Measurements from ENCODE around the gene KRTAP10-11. TPM values are rescaled to one million over a fixed set of nuclear protein-coding genes. Genes with fewer than 3 reads are reported as not detected.
"Not testable (repeated sequence)": the region's sequence is repeated elsewhere in the genome, so short reads cannot be mapped to it uniquely, and the experiment has no call there.

KRTAP10-11 gene
- total RNA-seq, 1 donor from 2014 or later: not detected

GRCh38 chr21:44661567-44661966 is 15.4 kb downstream of the KRTAP10-11 start:
- DNase-seq (ENCODE audit: low read depth, low spot score): not testable (repeated sequence)

DNA sequence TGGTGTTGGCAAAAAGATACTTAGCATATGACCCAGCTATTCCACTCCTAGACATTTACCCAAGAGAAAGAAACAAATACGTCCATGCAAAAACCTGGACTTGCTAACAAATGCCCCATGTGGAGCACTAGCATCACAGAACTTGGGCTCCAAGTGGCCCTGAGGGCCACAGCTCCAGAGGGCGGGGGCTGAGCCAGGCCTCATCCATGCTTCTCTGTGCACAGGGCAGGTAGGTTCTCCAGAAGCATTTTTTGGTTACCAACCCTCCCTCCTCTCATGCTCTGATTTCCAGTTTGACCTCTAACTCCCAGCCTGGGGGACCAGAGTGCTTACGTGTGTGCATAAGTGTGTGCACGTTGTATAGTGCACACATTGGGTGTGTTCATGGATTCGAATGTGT is 18.5 kb downstream of the KRTAP10-11 start:
- no peak for DNase-seq (ENCODE audit: low read depth, low spot score)

- DNase-seq (ENCODE audit: low read depth, low spot score): no peak
Observed at GRCh38 chr21:44666401-44667320, 20.4 kb downstream of the KRTAP10-11 start, which contains the start of gene KRTAP12-2. TSS of gene KRTAP12-2 (minus strand) at chr21:44666927. CDS start at chr21:44666886, 41 bp downstream.

- DNase-seq (ENCODE audit: low read depth, low spot score): no peak
Observed at GRCh38 chr21:44667612-44668011, 21.4 kb downstream of the KRTAP10-11 start.

GRCh38 chr21:44670642-44671432 is 24.6 kb downstream of the KRTAP10-11 start:
- no peak for DNase-seq (ENCODE audit: low read depth, low spot score)

- no peak for DNase-seq (ENCODE audit: low read depth, low spot score)
Observed at GRCh38 chr21:44671911-44672310, 25.7 kb downstream of the KRTAP10-11 start.

DNA sequence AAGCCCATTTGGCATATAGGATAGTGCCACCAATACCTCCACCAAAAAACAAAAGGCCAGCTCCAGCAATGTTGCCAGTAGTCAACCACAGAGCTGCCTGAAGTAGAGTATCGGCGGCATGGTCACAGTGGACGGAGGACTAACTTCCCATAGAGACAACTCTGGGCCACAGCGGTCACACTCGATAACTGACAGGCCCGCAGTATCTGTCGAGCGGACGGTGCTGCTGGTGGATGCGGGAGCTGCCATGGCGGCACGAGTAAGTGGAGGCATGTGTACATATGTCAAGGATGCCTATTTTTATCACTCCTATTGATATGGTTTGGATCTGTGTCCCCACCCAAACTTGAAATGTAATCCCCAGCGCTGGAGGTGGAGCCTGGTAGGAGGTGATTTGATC is 31.7 kb downstream of the KRTAP10-11 start:
- no peak for DNase-seq (ENCODE audit: low read depth, low spot score)

DNA sequence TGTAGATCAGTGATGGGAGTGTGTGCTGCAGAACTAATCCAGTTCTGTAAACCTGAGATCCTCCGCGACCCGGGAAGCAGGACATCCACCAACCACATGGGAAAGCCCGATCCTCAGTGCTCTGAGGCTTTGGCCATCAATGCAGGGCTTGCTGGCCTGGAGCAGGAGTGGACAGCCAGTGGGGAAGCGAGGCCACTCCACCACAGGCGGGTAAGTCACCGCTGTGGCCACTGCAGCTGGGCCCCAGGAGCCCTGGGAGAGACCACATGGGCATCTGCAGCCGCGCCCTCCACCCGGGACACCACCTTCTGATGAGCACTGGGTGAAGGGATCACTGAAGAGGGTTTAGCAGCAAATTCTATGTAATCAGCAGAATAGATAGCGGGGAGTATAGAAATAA is 34.9 kb downstream of the KRTAP10-11 start:
- no peak for DNase-seq (ENCODE audit: low read depth, low spot score)

GRCh38 chr21:44681861-44682579 is 35.8 kb downstream of the KRTAP10-11 start, which contains the start of gene KRTAP12-1:
TSS of gene KRTAP12-1 (minus strand) at chr21:44682163. CDS start at chr21:44682123, 40 bp downstream.
- DNase-seq (ENCODE audit: low read depth, low spot score): no peak

DNA sequence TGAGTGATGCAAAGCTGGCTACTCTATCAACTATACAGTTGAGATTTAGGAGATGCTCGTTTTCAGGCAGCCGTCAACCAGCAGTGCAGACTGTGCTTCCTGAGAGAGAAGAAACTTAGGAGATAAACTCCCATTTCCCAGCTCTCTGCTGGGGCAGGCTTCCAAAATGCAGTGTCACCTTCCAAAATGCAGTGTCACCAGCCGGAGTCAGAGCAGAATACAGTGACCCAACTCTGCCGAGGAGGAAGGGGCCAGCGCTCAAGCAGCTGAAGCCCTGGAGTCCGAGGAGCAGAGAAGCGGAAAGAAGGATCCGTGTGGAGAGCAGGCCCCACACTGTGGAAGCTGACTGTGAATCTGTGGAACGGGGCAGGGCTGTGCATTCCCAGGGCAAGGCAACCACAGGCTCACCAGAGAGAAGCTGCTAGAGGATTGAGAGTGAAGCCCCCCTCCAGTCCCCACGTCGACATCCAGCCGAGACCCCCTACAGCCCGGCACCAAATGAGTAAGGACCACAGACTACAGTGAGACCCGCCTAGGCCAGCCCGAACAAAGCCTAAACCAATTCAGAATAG is 36.5 kb downstream of the KRTAP10-11 start:
- no peak for DNase-seq (ENCODE audit: low read depth, low spot score)

DNA sequence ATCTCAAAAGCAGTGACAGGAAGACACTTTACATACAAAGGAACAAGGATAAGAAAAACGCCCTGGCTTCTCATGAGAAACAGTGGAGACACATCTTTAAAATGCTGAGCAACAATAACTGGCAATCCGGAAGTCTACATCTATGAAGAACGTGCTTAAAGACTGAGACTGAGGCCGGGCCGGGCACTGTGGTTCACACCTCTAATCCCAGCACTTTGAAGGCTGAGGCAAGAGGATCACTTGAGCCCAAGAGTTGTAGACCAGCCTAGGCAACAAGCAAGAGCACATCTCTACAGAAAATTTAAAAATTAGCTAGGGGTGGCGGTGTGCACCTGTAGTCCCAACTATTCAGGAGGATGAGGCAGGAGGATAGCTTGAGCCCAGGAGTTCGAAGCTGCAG is 37.9 kb downstream of the KRTAP10-11 start:
- no peak for DNase-seq (ENCODE audit: low read depth, low spot score)

DNA sequence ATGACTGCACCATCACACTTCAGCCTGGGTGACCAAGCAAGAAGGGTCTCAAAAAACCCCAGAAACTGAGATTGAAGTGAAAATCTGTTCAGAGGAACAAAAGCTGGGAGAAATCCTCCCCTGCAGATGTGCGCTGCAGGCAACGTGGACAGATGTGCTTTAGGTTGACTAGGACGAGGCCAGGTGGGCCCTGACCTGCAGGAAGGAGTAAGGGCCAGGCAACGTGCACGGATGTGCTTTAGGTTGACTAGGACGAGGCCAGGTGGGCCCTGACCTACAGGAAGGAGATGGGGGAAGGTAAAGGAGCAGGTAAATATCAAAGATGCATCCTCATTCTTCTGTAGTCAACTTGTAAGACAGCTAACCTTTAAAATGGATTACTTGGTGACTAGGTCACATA is 38.3 kb downstream of the KRTAP10-11 start:
- no peak for DNase-seq (ENCODE audit: low read depth, low spot score)

DNA sequence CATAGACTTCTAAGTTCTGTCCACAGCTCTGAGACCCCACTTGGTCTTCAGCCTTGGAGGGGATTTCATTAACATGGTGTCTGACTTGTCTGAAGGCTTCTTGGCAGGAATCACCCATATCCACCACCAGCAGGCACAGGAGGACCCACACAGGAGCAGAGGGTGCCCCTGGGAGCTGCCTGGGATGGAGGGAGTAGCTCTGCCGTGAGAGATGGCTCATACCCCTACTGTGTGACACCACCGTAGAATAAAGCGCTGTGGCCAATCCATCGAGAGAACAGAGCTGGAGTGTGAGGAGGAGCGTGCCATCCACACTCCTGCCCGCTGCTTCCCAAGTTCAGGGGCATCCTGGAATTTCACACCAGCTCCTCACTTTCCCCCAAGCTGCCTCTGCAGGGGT is 38.8 kb downstream of the KRTAP10-11 start:
- DNase-seq (ENCODE audit: low read depth, low spot score): not testable (repeated sequence)

- no peak for DNase-seq (ENCODE audit: low read depth, low spot score)
Observed at GRCh38 chr21:44686000-44686781, 40.0 kb downstream of the KRTAP10-11 start.

- no peak for DNase-seq (ENCODE audit: low read depth, low spot score)
Observed at GRCh38 chr21:44686843-44687561, 40.8 kb downstream of the KRTAP10-11 start.

DNA sequence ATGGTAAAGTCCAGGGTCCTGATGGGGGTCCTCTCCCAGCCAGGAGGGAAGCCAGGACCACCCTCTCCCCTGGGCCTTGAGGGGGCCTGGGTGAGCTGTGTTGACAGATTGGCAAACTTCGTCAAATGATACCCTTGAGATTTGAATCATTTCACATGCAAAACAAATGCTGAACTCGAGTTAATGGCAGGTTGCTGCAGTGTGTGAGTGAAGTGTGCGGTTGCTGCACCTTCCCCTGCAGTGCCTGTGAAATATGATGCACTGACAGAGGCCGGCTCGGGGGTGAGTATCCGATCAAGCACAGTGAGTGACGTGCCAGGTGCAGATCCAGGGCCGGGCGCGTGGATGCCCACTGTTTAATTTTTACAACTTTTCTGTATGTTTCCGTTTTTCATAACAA is 41.5 kb downstream of the KRTAP10-11 start:
- no peak for DNase-seq (ENCODE audit: low read depth, low spot score)

DNA sequence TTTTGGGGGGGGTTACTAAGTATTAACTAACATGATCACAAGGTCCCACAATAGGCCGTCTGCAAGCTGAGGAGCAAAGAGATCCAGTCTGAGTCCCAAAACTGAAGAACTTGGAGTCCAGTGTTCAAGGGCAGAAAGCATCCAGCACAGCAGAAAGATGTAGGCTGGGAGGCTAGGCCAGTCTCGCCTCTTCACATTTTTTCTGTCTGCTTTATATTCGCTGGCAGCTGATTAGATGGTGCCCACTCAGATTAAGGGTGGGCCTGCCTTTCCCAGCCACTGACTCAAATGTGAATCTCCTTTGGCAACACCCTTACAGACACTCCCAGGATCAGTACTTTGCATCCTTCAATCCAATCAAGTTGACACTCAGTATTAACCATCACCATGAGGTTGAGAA is 43.5 kb downstream of the KRTAP10-11 start:
- not testable (repeated sequence) for DNase-seq (ENCODE audit: low read depth, low spot score)

DNA sequence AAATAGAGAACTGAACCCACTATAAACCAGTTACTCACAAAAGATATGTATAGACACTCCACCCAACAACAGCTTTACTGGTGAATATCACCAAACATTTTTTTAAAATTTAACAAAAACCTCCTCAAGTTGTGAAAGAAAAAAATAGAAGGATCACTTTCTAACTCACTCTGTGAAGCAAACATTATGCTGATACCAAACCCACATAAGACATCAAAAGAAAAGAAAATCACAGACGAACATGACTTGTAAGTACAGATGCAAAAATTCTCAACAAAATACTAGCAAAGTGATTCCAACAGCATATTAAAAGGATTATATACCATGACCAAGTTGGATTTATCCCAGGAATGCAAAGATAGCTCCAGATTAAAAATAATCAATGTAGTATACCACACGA is 45.5 kb downstream of the KRTAP10-11 start:
- DNase-seq (ENCODE audit: low read depth, low spot score): no peak

DNA sequence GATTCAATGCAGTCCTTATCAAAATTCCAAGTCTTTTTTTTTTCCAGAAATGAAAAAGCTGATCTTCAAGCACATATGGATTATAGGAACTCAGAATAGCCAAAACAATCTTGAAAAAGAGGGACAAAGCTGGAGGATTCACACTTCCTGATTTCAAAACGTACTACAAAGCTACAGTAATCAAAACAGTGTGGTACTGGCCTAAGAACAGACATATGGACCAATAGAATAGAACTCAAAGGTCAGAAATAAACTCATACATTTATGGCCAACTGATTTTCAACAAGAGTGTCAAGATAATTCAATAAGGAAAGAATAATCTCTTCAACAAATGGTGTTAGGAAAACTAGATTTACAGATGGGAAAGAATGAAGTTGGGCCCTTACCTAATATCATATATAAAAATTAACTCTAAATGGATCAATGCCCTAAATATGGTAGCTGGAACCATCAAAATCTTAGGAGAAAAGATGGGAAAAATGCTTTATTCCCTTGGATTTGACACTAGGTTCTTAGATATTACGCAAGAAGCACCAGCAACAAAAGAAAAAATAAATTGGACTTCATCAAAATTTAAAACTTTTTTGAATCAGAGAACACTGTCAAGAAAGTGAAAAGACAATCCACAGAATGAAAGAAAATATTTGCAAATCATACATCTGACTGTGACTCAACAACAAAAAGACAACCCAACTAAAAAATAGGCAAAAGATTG is 46.7 kb downstream of the KRTAP10-11 start:
- no peak for DNase-seq (ENCODE audit: low read depth, low spot score)
